Measurements from ENCODE around the gene LOC128125822.

DNA sequence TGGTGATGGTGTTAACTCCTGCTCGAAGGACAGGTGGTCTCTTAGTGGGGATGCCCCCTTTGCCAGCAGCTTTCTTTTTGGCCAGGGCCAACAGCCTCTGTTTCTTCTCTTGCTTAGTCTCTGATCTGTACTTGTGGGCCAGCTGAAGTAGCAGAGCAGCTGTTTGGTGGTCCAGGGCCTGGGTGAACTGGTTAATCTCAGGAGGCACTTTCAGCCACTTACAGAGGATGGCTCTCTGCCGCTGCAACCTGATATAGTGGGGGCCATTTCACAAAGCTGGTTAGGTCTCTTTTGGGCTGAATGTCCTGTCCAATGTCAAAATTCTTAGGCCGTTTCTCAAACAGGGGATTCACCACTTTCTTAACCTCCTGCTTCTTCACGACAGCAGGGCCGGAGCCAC, 23.2 kb upstream of the LOC128125822 start:
- TF ChIP-seq POLR2A (IDR thresholded peaks at IDR 0.05; ENCODE audit: low read depth, low read length) (no peak), BCL11A (IDR thresholded peaks at IDR 0.05; ENCODE audit: low read depth, low read length) (no peak), NR2C1 (IDR thresholded peaks at IDR 0.05) (no peak), CEBPB (IDR thresholded peaks at IDR 0.05; ENCODE audit: borderline replicate concordance in 1 of 2, low read depth in 2 of 2, low read length in 2 of 2) (no peak), ETV6 (conservative IDR thresholded peaks at IDR 0.05 in 1 of 2, IDR thresholded peaks at IDR 0.05 in 1 of 2; ENCODE audit: borderline replicate concordance in 1 of 2, low read depth in 1 of 2) (no peak), FOS (IDR thresholded peaks at IDR 0.05; ENCODE audit: borderline replicate concordance, extremely low read depth, insufficient read length) (no peak), NRF1 (conservative IDR thresholded peaks at IDR 0.05; ENCODE audit: low read depth, low read length) (no peak), TAF1 (IDR thresholded peaks at IDR 0.05; ENCODE audit: borderline replicate concordance, low read depth, low read length) (no peak), RB1 (IDR thresholded peaks at IDR 0.05; ENCODE audit: borderline replicate concordance) (no peak), PAX8 (IDR thresholded peaks at IDR 0.05) (no peak)
- TF ChIP-seq, protein P1, sequence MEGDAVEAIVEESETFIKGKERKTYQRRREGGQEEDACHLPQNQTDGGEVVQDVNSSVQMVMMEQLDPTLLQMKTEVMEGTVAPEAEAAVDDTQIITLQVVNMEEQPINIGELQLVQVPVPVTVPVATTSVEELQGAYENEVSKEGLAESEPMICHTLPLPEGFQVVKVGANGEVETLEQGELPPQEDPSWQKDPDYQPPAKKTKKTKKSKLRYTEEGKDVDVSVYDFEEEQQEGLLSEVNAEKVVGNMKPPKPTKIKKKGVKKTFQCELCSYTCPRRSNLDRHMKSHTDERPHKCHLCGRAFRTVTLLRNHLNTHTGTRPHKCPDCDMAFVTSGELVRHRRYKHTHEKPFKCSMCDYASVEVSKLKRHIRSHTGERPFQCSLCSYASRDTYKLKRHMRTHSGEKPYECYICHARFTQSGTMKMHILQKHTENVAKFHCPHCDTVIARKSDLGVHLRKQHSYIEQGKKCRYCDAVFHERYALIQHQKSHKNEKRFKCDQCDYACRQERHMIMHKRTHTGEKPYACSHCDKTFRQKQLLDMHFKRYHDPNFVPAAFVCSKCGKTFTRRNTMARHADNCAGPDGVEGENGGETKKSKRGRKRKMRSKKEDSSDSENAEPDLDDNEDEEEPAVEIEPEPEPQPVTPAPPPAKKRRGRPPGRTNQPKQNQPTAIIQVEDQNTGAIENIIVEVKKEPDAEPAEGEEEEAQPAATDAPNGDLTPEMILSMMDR (IDR thresholded peaks at IDR 0.05 in 2 of 3, conservative IDR thresholded peaks at IDR 0.05 in 1 of 3; ENCODE audit: control insufficient read depth in 2 of 3, extremely low read depth in 1 of 3, insufficient read depth in 1 of 3, low read depth in 3 of 3, low read length in 3 of 3): no peak
- TF ChIP-seq, protein P2, sequence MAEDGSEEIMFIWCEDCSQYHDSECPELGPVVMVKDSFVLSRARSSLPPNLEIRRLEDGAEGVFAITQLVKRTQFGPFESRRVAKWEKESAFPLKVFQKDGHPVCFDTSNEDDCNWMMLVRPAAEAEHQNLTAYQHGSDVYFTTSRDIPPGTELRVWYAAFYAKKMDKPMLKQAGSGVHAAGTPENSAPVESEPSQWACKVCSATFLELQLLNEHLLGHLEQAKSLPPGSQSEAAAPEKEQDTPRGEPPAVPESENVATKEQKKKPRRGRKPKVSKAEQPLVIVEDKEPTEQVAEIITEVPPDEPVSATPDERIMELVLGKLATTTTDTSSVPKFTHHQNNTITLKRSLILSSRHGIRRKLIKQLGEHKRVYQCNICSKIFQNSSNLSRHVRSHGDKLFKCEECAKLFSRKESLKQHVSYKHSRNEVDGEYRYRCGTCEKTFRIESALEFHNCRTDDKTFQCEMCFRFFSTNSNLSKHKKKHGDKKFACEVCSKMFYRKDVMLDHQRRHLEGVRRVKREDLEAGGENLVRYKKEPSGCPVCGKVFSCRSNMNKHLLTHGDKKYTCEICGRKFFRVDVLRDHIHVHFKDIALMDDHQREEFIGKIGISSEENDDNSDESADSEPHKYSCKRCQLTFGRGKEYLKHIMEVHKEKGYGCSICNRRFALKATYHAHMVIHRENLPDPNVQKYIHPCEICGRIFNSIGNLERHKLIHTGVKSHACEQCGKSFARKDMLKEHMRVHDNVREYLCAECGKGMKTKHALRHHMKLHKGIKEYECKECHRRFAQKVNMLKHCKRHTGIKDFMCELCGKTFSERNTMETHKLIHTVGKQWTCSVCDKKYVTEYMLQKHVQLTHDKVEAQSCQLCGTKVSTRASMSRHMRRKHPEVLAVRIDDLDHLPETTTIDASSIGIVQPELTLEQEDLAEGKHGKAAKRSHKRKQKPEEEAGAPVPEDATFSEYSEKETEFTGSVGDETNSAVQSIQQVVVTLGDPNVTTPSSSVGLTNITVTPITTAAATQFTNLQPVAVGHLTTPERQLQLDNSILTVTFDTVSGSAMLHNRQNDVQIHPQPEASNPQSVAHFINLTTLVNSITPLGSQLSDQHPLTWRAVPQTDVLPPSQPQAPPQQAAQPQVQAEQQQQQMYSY (CRISPR knock-in tag; IDR thresholded peaks at IDR 0.05): no peak
- TF ChIP-seq, protein P3, sequence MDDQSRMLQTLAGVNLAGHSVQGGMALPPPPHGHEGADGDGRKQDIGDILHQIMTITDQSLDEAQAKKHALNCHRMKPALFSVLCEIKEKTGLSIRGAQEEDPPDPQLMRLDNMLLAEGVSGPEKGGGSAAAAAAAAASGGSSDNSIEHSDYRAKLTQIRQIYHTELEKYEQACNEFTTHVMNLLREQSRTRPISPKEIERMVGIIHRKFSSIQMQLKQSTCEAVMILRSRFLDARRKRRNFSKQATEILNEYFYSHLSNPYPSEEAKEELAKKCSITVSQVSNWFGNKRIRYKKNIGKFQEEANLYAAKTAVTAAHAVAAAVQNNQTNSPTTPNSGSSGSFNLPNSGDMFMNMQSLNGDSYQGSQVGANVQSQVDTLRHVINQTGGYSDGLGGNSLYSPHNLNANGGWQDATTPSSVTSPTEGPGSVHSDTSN (IDR thresholded peaks at IDR 0.05; ENCODE audit: insufficient replicate concordance, low read depth, low read length): no peak

All from GM12878 (cell line).